PC-3 (cell line): Measurements from ENCODE around the gene DCBLD1. TPM values are rescaled to one million over a fixed set of nuclear protein-coding genes. Genes with fewer than 3 reads are reported as not detected.
A peak's percentile ranks its signal among the peaks of the same experiment; 100 is the strongest.

Experiments
- ATAC-seq: fragments of 200-7000 bp; cut with Tn5 transposase; 2 replicates; pipeline ENCODE4 v1.9.1; 2020; ENCODE audit warnings: mild to moderate bottlenecking, moderate library complexity
- BruUV-seq: library from RNA; stranded (reverse); fragments of 400-500 nt; replicated peaks from 2 replicates; lab custom pipeline; 2021; lab: Mats Ljungman, UMichigan
- CTCF ChIA-PET: fragments of 300-600 bp; sonication (Branson Sonifier 250); formaldehyde crosslinking; loops from one replicate; lab custom pipeline; 2022; ENCODE audit warnings: antibody characterized with exemption; lab: Charles Lee
- POLR2A ChIA-PET: fragments of 300-600 bp; sonication (Branson Sonifier 250); formaldehyde crosslinking; loops from one replicate; lab custom pipeline; 2022; ENCODE audit warnings: antibody characterized with exemption; ENCODE audit not compliant: unreplicated experiment; lab: Charles Lee
- DNase-seq: peaks from one replicate; pipeline ENCODE4 v3.0.0-alpha.2; 2015
- H2AFZ ChIP-seq: fragments of 300-600 bp; sonication (generic); 2 replicates; pipeline ENCODE4 v1.6.0; 2016; ENCODE audit warnings: antibody characterized with exemption, low read length
- H3F3A ChIP-seq: fragments of 300-600 bp; sonication (generic); one replicate; pipeline ENCODE4 v1.6.0; 2017; ENCODE audit warnings: antibody characterized with exemption, low read length, control low read depth, mild to moderate bottlenecking; ENCODE audit not compliant: unreplicated experiment
- H3K27ac ChIP-seq: fragments of 300-600 bp; sonication (generic); 2 replicates; pipeline ENCODE4 v1.5.1; 2016; ENCODE audit warnings: mild to moderate bottlenecking, low read length
- H3K27me3 ChIP-seq: fragments of 300-600 bp; sonication (generic); 2 replicates; pipeline ENCODE4 v1.6.1; 2016; ENCODE audit warnings: low read length, mixed read lengths
- H3K36me3 ChIP-seq: fragments of 300-600 bp; sonication (generic); 2 replicates; pipeline ENCODE4 v1.6.1; 2016; ENCODE audit warnings: low read depth, mixed run types, low read length, mixed read lengths
- H3K4me1 ChIP-seq: fragments of 300-600 bp; sonication (generic); 2 replicates; pipeline ENCODE4 v1.5.1; 2016; ENCODE audit warnings: low read length; ENCODE audit not compliant: insufficient read depth
- H3K4me2 ChIP-seq: fragments of 300-600 bp; sonication (generic); 2 replicates; pipeline ENCODE4 v1.6.0; 2016; ENCODE audit warnings: low read length
- H3K4me3 ChIP-seq: fragments of 300-600 bp; sonication (generic); 2 replicates; pipeline ENCODE4 v1.5.1; 2016; ENCODE audit warnings: mild to moderate bottlenecking, low read length, mixed read lengths
- H3K79me2 ChIP-seq: fragments of 300-600 bp; sonication (generic); 2 replicates; pipeline ENCODE4 v1.6.1; 2017; ENCODE audit warnings: low read length, mixed read lengths
- H3K9ac ChIP-seq: fragments of 300-600 bp; sonication (generic); 2 replicates; pipeline ENCODE4 v1.6.0; 2016; ENCODE audit warnings: mild to moderate bottlenecking, low read length
- H3K9me2 ChIP-seq: fragments of 300-600 bp; sonication (generic); replicated peaks from 2 replicates; pipeline ENCODE4 v1.6.1; 2016; ENCODE audit warnings: mixed run types, low read length, mixed read lengths
- H3K9me3 ChIP-seq: fragments of 300-600 bp; sonication (generic); 2 replicates; pipeline ENCODE4 v1.6.1; 2016; ENCODE audit warnings: low read length, mixed read lengths
- H4K20me1 ChIP-seq: fragments of 300-600 bp; sonication (generic); 2 replicates; pipeline ENCODE4 v1.6.1; 2016; ENCODE audit warnings: low read length, mixed read lengths
- CTCF ChIP-seq: fragments of 300-600 bp; sonication (generic); conservative IDR thresholded peaks from 2 replicates; pipeline ENCODE4 v1.5.1; 2017; ENCODE audit warnings: antibody characterized with exemption, low read depth, mild to moderate bottlenecking, low read length
- EZH2 ChIP-seq: fragments of 300-600 bp; sonication (generic); IDR thresholded peaks from one replicate; pipeline ENCODE4 v1.6.1; 2017; ENCODE audit warnings: antibody characterized with exemption, mild to moderate bottlenecking, low read length; ENCODE audit not compliant: unreplicated experiment
- EZH2phosphoT487 ChIP-seq: fragments of 300-600 bp; sonication (generic); IDR thresholded peaks from 2 replicates; pipeline ENCODE4 v1.6.1; 2018; ENCODE audit warnings: mild to moderate bottlenecking, antibody characterized with exemption, low read length, borderline replicate concordance
- intact Hi-C: fragments of 100-400 bp; cut with micrococcal nuclease; formaldehyde crosslinking; loops from 2 replicates; pipeline ENCODE4 v1.9.0; 2023
- total RNA-seq: library from RNA; depleted of rRNA; stranded (reverse); fragments of >200 nt; gene quantifications from 2 replicates; pipeline ENCODE4 v1.2.3, GENCODE V29; 2014

The DCBLD1 gene
- total RNA-seq, 1 experiment from 2014 or later = 35.9 TPM

- H2AFZ ChIP-seq = no peak overlapping the region
- ChIA-PET CTCF (no interaction called here), POLR2A (no interaction called here)
- H3K4me2 ChIP-seq = no peak overlapping the region
- intact Hi-C loops = no loop called here
- no peak for TF ChIP-seq EZH2phosphoT487
- TF ChIP-seq CTCF = no peak
- TF ChIP-seq EZH2 = no peak
- H3K79me2 ChIP-seq = peaks cover 24% of the 10 kb centered on the region
- H3K27ac ChIP-seq = no peak overlapping the region
- H3K9ac ChIP-seq = no peak overlapping the region
- no peak for DNase-seq
- no peaks in the 10 kb centered on the region for H4K20me1 ChIP-seq
- BruUV-seq = no TSS peak
- H3K4me3 ChIP-seq = no peak overlapping the region
- H3F3A ChIP-seq = no peaks in the 10 kb centered on the region
- H3K27me3 ChIP-seq = no peaks in the 10 kb centered on the region
- peaks cover 21% of the 10 kb centered on the region for H3K4me1 ChIP-seq
- no peaks in the 10 kb centered on the region for H3K36me3 ChIP-seq
- H3K9me3 ChIP-seq = no peaks in the 10 kb centered on the region
- H3K9me2 ChIP-seq = no peaks in the 10 kb centered on the region
- ATAC-seq = no peak
These were observed 1.8 kb upstream of the DCBLD1 start for GRCh38 chr6:117480651-117481050.

- H3F3A ChIP-seq = no peaks in the 10 kb centered on the region
- DNase-seq = no peak
- CTCF ChIA-PET = no interaction called here
- POLR2A ChIA-PET = no interaction called here
- intact Hi-C loops = no loop called here
- no peak overlapping the region for H3K9ac ChIP-seq
- peaks cover 23% of the 10 kb centered on the region for H3K4me1 ChIP-seq
- 0 out of 2 replicates have a peak overlapping the region, but pooled peaks have one; percentile 85 for H2AFZ ChIP-seq
- H3K4me3 ChIP-seq = peak overlapping the region; percentile 62; the same call in 1 of the 2 replicates
- no peaks in the 10 kb centered on the region for H4K20me1 ChIP-seq
- no peak for ATAC-seq
- no peaks in the 10 kb centered on the region for H3K27me3 ChIP-seq
- H3K9me2 ChIP-seq = no peaks in the 10 kb centered on the region
- H3K9me3 ChIP-seq = no peaks in the 10 kb centered on the region
- H3K79me2 ChIP-seq = peaks cover 32% of the 10 kb centered on the region
- H3K27ac ChIP-seq = no peak overlapping the region
- H3K4me2 ChIP-seq = peak overlapping the region; percentile 75; the same call in 1 of the 2 replicates
- TF ChIP-seq EZH2 (no peak), CTCF (no peak), EZH2phosphoT487 (no peak)
- H3K36me3 ChIP-seq = no peaks in the 10 kb centered on the region
- BruUV-seq = no TSS peak
These were observed 1.1 kb upstream of the DCBLD1 start for GRCh38 chr6:117481278-117481925.

GRCh38 chr6:117481926-117482239 lies 591 bp upstream of the DCBLD1 start:
- Histone ChIP-seq H4K20me1 (no peaks in the 10 kb centered on the region), H3K4me3 (peak overlapping the region; percentile 62), H3K27ac (no peak overlapping the region), H3K27me3 (no peaks in the 10 kb centered on the region), H3K4me2 (peak overlapping the region; percentile 75), H3K9me3 (no peaks in the 10 kb centered on the region), H3F3A (no peaks in the 10 kb centered on the region), H3K9me2 (no peaks in the 10 kb centered on the region), H3K36me3 (peaks cover 3% of the 10 kb centered on the region; the same call in 1 of the 2 replicates), H2AFZ (peak overlapping the region; percentile 85), H3K9ac (no peak overlapping the region), H3K79me2 (peaks cover 37% of the 10 kb centered on the region), H3K4me1 (peaks cover 23% of the 10 kb centered on the region)
- TSS peak; percentile 31 for BruUV-seq
- no peak for ATAC-seq
- ChIA-PET POLR2A (no interaction called here), CTCF (no interaction called here)
- DNase-seq = no peak
- TF ChIP-seq CTCF = no peak
- no peak for TF ChIP-seq EZH2
- no peak for TF ChIP-seq EZH2phosphoT487
- intact Hi-C loops = loop anchor here (2.0 kb wide), 2 partner anchors 31 to 67 kb away; no protein-coding TSS in a partner anchor
